Measurements from ENCODE around the gene DPF1.
"Not testable (repeated sequence)": the region's sequence is repeated elsewhere in the genome, so short reads cannot be mapped to it uniquely, and the experiment has no call there.

The DPF1 gene

GRCh38 chr19:38250821-38251563, 27.0 kb upstream of the DPF1 start:
- no peak for DNase-seq (ENCODE audit: low spot score)

- DNase-seq (ENCODE audit: low spot score), result no peak
These were observed 26.4 kb upstream of the DPF1 start for GRCh38 chr19:38250428-38250820.

GRCh38 chr19:38248421-38248820, 24.4 kb upstream of the DPF1 start:
- no peak for DNase-seq (ENCODE audit: low spot score)

GRCh38 chr19:38247734-38248268, 23.8 kb upstream of the DPF1 start:
- DNase-seq (ENCODE audit: low spot score), result no peak

- no peak for DNase-seq (ENCODE audit: low spot score)
These were observed 23.1 kb upstream of the DPF1 start for GRCh38 chr19:38247126-38247525.

GRCh38 chr19:38245826-38246498, 21.9 kb upstream of the DPF1 start:
- DNase-seq (ENCODE audit: low spot score), result no peak

- no peak for DNase-seq (ENCODE audit: low spot score)
These were observed 19.3 kb upstream of the DPF1 start for GRCh38 chr19:38243279-38243673.

- DNase-seq (ENCODE audit: low spot score), result no peak
These were observed 15.8 kb upstream of the DPF1 start for GRCh38 chr19:38239816-38240215.

- DNase-seq (ENCODE audit: low spot score), result no peak
These were observed 10.6 kb upstream of the DPF1 start for GRCh38 chr19:38234615-38235014.

GRCh38 chr19:38233740-38234251, 9.8 kb upstream of the DPF1 start:
- DNase-seq (ENCODE audit: low spot score), result peak; percentile 77

GRCh38 chr19:38231918-38232317, 7.9 kb upstream of the DPF1 start:
- DNase-seq (ENCODE audit: low spot score), result no peak

GRCh38 chr19:38230506-38231133, 6.6 kb upstream of the DPF1 start:
- DNase-seq (ENCODE audit: low spot score), result not testable (repeated sequence)

GRCh38 chr19:38229585-38230073, 5.6 kb upstream of the DPF1 start:
- DNase-seq (ENCODE audit: low spot score), result peak; percentile 92

GRCh38 chr19:38228491-38229439, 4.7 kb upstream of the DPF1 start:
- DNase-seq (ENCODE audit: low spot score), result no peak

GRCh38 chr19:38228005-38228377, 4.0 kb upstream of the DPF1 start:
- no peak for DNase-seq (ENCODE audit: low spot score)

GRCh38 chr19:38227287-38228004, 3.4 kb upstream of the DPF1 start:
- no peak for DNase-seq (ENCODE audit: low spot score)

GRCh38 chr19:38224863-38225218, 819 bp upstream of the DPF1 start:
- not testable (repeated sequence) for DNase-seq (ENCODE audit: low spot score)

GRCh38 chr19:38223617-38224013, 407 bp downstream of the DPF1 start:
- DNase-seq (ENCODE audit: low spot score), result no peak

- no peak for DNase-seq (ENCODE audit: low spot score)
These were observed 901 bp downstream of the DPF1 start for GRCh38 chr19:38223119-38223523.

GRCh38 chr19:38221919-38222830, 1.8 kb downstream of the DPF1 start:
- no peak for DNase-seq (ENCODE audit: low spot score)
